ENCODE results near the gene LY86.
"Not testable (repeated sequence)": the region's sequence is repeated elsewhere in the genome, so short reads cannot be mapped to it uniquely, and the experiment has no call there.

The LY86 gene

GRCh38 chr6:6596529-6597328 is 8.2 kb downstream of the LY86 start:
- no peak for DNase-seq

GRCh38 chr6:6597682-6598081 is 9.2 kb downstream of the LY86 start:
- no peak for DNase-seq

DNA sequence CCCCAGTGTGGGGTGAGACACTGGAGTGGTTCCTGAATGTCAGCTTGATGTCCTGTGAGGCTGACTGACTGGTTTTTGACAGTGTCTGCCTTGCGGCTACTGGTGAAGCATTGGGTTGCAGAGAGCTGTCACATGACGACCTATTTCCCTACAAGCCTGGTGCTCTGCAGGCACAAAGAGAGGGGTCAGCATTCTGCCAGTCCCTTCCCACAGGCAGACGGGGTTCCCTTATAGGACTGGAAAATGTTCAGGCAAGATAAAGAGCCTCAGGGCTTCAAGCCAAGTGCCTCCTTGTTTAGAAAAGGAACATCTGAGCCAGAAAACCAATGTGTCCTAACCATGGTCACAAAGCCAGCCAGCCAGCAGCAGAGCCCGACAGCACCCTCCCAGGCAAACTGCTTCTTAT is 11.0 kb downstream of the LY86 start:
- DNase-seq: no peak

DNA sequence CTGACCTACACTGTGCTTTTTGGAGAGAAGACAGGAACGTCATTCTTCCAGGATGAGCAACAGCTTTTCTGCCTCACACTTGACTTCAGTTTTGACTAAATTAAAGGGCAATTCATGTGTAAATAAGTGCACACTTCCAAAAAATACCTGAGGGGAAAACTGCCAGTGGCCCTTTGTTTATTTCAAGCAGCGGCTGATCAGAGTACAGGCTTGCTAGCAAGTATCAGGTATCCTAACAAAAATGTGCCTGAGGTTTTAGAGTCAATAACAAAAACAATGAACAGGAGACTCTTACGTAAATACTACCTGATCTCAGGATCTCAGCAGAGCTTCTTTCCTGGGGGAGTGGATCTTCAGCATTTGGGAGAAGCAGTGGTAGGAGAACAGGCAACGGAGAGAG is 12.4 kb downstream of the LY86 start:
- DNase-seq: no peak

DNA sequence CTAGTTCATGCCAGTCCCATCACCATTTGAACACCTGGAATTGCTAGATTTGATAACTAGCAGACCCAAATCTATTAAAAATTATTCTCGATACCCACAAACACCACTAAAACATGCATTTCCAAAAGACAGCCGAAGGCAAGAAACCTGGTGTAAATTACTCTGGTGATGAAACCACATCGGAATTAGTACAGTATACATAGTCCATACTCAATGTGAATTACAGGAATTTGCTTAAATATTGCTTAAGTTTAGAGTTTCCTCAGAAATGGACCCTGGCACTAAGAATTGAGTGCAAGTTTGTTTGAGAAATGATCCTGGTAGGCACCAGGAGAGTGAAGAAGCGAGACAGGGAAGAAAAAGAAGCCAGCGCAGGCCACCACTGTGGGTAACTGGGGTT is 13.7 kb downstream of the LY86 start:
- no peak for DNase-seq

DNA sequence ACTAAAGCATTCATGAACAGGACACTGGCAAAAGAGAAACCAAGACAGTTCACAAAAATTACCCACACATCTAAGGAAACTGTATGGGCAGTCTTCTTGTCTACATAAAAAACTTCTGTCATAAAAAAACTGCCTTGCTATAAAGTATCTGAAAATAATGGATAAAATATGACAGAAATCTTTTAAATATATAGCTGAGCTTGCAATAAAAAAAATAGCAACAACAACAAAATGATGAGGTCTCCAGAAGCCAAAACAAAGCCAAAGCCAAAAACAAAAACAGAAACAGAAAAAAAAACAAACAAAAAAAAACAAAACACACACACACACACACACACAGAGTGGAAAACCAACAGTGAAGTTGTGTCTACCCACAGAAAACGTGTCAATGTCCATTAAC is 14.8 kb downstream of the LY86 start:
- no peak for DNase-seq

DNA sequence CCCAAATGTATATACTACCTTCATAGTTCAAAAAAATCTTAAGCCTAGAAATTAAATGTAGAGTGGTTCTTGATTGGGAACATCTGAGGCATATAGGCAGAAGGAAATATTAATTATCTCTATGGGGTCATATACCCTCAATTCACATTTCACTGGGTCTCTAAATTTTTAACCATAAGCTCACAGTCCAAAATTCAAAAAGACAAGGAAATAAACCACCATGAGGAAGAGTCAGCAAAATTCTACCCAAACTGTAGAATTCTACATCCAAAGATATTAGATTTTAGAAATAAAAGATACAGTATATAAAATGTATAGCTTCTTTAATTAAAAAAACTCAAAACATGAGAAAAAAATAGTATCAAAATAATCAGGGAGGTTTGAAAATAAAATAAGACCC is 15.5 kb downstream of the LY86 start:
- no peak for DNase-seq

- DNase-seq: no peak
Measured at GRCh38 chr6:6604566-6604965, 16.0 kb downstream of the LY86 start.

- DNase-seq: no peak
Measured at GRCh38 chr6:6605873-6606272, 17.4 kb downstream of the LY86 start.

DNA sequence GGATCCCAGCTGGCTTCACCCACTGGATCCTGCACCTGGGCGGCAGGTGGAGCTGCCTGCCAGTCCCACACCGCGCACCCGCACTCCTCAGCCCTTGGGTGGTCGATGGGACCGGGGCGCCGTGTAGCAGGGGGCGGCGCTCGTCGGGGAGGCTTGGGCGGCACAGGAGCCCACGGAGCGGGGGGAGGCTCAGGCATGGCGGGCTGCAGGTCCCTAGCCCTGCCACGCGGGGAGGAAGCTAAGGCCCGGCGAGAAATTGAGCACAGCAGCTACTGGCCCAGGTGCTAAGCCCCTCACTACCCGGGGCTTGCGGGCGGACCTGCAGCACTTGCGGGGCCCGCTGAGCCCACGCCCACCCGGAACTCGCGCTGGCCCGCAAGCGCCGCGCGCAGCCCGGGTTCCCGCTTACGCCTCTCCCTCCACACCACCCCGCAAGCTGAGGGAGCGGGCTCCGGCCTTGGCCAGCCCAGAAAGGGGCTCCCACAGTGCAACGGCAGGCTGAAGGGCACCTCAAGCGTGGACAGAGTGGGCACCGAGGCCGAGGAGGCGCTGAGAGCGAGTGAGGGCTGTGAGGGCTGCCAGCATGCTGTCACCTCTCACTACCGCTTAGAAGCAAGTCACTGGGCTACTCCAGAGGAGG is 18.0 kb downstream of the LY86 start:
- not testable (repeated sequence) for DNase-seq

DNA sequence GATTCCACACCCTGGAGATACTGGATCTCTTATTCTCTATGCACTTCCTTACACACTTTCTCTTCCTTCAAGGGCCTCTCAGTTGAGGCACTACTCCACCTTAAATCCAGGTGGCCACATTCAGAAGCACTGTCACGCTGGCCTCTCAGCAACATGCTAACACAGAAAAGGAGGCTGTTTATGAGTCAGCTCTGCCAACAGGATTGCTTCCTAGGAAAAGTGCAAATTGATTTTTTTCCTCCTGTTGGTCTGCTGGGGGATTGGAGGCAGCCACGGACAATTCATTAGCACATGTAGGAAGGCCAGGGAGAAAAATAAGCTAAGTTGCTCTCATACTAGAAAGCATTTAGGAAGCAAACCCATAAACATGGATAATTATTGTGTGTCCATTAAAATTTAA is 20.9 kb downstream of the LY86 start:
- DNase-seq: no peak

- DNase-seq: peak; percentile 30
Measured at GRCh38 chr6:6610031-6610591, 21.6 kb downstream of the LY86 start.

DNA sequence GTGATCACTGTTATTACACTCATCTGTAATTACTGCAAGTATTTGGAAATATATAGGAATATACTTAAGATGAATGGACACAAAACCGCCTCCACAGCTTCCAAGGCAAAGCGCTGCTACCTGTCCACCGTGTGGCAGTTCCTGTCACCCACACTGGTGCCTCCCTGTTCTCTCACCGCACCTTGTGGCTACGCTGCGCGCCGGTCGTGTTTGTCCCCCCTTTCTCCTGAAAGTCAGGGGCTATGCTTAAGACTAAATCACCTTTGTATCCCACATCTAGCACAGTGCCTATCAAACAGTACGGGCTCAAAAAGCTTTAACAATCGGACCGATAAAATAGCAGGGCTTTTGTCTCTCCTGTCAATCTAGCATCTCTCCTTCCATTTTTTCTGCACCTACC is 23.0 kb downstream of the LY86 start:
- DNase-seq: no peak

DNA sequence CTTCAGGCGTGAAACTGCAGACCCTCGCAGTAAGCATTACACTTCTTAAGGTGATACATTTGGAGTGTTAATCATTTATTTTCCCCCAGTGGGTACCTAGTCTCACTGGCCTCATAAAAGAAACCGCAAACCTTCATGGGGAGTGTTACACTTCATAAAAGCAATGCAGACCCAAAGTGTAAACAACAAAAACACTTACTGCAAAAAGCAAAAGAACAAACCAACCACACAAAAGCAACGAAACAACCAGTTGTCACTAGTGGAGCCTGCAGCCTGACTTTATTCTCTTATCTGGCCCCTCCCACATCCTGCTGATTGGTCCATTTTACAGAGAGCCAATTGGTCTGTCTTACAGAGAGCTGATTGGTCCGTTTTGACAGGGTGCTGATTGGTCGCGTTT is 23.8 kb downstream of the LY86 start:
- DNase-seq: peak; percentile 5

DNA sequence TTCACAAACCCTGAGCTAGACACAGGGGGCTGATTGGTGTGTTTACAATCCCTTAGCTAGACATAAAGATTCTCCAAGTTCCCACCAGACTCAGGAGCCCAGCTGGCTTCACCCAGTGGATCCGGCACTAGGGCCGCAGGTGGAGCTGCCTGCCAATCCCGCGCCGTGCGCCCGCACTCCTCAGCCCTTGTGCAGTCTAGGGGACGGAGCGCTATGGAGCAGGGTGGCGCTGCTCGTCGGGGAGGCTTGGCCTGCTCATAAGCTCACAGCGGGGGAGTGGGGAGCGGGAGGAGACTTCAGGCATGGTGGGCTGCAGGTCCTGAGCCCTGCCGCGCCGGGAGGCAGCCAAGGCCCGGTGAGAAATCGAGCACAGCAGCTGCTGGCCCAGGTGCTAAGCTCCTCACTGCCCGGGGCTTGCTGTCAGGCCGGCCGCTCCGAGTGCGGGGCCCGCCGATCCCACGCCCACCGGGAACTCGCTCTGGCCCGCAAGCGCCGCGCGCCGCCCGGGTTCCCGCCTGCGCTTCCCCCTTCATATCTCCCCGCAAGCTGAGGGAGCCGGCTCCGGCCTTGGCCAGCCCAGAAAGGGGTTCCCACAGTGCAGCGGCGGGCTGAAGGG is 24.7 kb downstream of the LY86 start:
- DNase-seq: not testable (repeated sequence)

DNA sequence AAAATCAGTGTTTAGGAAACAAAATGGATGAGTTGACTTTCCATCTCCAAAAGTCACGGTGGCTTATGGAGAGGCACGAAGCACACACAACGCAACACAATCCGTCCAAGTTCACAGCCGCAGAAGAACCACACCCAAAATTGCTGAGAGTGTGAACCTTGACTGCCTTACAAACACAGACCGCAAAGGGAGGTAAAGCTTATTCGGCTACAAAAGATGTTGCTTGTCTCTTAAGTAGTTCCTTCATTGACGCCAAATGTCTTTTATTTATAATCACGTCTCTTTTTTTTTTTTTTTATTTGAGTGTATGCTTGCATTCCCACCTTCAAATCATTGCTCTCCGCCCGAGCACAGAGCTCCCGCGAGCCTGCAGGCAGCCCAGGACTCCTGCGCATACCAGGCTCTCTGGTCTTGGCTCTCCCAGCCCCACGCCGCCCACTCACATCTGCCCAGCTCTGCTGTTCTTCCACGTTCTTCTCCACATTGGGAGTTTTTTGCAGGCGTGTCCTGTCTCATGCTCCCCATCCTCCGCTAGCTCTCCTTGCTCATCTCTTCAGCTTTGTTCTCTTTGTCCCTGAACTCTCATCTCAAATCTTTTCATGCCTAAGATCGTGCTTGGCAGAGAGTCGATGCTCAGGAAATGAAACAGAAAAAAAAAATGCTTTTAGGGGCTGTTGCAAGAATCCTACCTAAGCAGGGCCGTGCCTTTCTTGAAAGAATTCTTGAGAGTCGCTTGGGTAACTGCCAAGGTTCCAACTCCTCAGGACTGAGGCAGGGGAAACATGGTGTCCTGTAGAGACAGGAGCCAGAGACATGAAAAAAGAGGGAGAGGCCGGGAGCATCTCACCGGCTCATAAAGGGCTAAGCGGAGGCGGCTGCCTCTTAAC is 25.8 kb downstream of the LY86 start:
- DNase-seq: peak; percentile 53

- DNase-seq: no peak
Measured at GRCh38 chr6:6614983-6615349, 26.4 kb downstream of the LY86 start.

GRCh38 chr6:6616656-6617055 is 28.1 kb downstream of the LY86 start:
- no peak for DNase-seq

DNA sequence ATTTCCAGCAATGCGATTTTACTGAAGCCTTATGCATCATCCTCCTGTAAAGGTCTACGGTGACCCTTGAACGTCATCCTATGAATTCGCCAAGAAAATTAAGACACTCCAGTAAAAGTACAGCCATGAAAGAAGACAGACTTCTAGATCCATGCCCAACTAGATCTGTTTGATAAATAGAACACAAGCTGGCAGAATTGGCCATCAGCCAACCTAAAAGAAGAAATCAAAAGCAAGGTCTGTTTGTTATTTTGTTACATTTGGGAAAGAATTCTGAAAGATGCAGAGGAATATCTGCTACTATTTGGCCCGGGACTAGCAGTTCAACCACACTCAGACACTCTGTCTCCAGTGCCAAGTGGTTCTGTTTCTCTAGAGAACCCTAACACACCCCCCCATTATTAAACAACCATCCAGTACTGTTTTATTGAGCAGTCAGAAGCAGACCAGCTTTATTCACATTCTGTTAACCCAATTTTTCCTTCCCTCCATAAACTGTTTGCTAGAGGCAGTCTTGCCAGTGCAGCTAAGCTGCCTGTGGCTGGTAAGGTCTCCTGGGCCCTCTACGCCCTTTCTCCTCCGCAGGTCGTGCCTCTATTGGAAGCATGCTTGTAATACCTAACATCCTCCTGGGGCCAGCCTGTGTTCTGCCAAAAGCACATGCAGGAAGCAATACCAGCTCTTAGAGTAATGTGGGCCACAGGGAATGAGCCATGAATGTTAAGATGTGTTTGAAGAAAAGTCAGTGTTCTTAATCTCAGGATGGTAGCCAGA is 30.7 kb downstream of the LY86 start:
- DNase-seq: no peak

GRCh38 chr6:6620766-6621425 is 32.4 kb downstream of the LY86 start:
- no peak for DNase-seq

- DNase-seq: no peak
Measured at GRCh38 chr6:6622501-6622900, 34.0 kb downstream of the LY86 start.

GRCh38 chr6:6623553-6623952 is 35.0 kb downstream of the LY86 start:
- no peak for DNase-seq
